Neural progenitor cell (in vitro differentiated cells): ENCODE measurements around the gene TRAF6. TPM values are rescaled to one million over a fixed set of nuclear protein-coding genes. Genes with fewer than 3 reads are reported as not detected.

Source experiments
- DNase-seq: peaks from one replicate; pipeline ENCODE4 v3.0.0-alpha.2; 2016; ENCODE audit warnings: low spot score
- H2AFZ ChIP-seq: fragments of 200-600 bp; sonication (generic); replicated peaks from 2 replicates; pipeline ENCODE4 v1.6.1; 2016; ENCODE audit warnings: antibody characterized with exemption
- H3F3A ChIP-seq: fragments of 200-600 bp; sonication (generic); 2 replicates; pipeline ENCODE4 v1.6.1; 2016; ENCODE audit warnings: antibody characterized with exemption, low read depth
- H3K27ac ChIP-seq: fragments of 200-600 bp; sonication (generic); 2 replicates; pipeline ENCODE4 v1.5.1; 2016; ENCODE audit warnings: mild to moderate bottlenecking
- H3K27me3 ChIP-seq: fragments of 200-600 bp; sonication (generic); 2 replicates; pipeline ENCODE4 v1.6.1; 2016; ENCODE audit warnings: mild to moderate bottlenecking, moderate library complexity
- H3K36me3 ChIP-seq: fragments of 200-600 bp; sonication (generic); 2 replicates; pipeline ENCODE4 v1.5.1; 2016
- H3K4me1 ChIP-seq: fragments of 200-600 bp; sonication (generic); 2 replicates; pipeline ENCODE4 v1.6.1; 2016; ENCODE audit warnings: mixed run types
- H3K4me2 ChIP-seq: fragments of 200-600 bp; sonication (generic); 2 replicates; pipeline ENCODE4 v1.6.1; 2016
- H3K4me3 ChIP-seq: fragments of 200-600 bp; sonication (generic); 2 replicates; pipeline ENCODE4 v1.5.1; 2016
- H3K79me2 ChIP-seq: fragments of 200-600 bp; sonication (generic); 2 replicates; pipeline ENCODE4 v1.6.1; 2016; ENCODE audit warnings: low read depth
- H3K9ac ChIP-seq: fragments of 200-600 bp; sonication (generic); 2 replicates; pipeline ENCODE4 v1.6.1; 2016
- H3K9me3 ChIP-seq: fragments of 200-600 bp; sonication (generic); 2 replicates; pipeline ENCODE4 v1.5.1; 2016; ENCODE audit warnings: low read depth
- H4K20me1 ChIP-seq: fragments of 200-600 bp; sonication (generic); 2 replicates; pipeline ENCODE4 v1.6.1; 2016; ENCODE audit warnings: low read depth
- H3K27ac Mint-ChIP-seq: 3 replicates; pipeline ENCODE4 v1.8.0; 2021; ENCODE audit warnings: mixed read lengths
- H3K27me3 Mint-ChIP-seq: 2 replicates; pipeline ENCODE4 v1.8.0; 2022; ENCODE audit warnings: low read depth, mild to moderate bottlenecking, inconsistent platforms, moderate library complexity, mixed read lengths; ENCODE audit not compliant: insufficient read depth
- H3K36me3 Mint-ChIP-seq: 3 replicates; pipeline ENCODE4 v1.8.0; 2021; ENCODE audit warnings: mixed read lengths
- H3K4me1 Mint-ChIP-seq: 3 replicates; pipeline ENCODE4 v1.8.0; 2021; ENCODE audit warnings: mixed read lengths
- H3K4me3 Mint-ChIP-seq: 3 replicates; pipeline ENCODE4 v1.8.0; 2021; ENCODE audit warnings: mild to moderate bottlenecking, moderate library complexity, mixed read lengths
- H3K9me3 Mint-ChIP-seq: 3 replicates; pipeline ENCODE4 v1.8.0; 2020; ENCODE audit warnings: mixed read lengths
- CTCF ChIP-seq: fragments of 200-600 bp; sonication (generic); IDR thresholded peaks from 2 replicates; pipeline ENCODE4 v1.5.1; 2017; ENCODE audit warnings: antibody characterized with exemption, mild to moderate bottlenecking
- EZH2 ChIP-seq: fragments of 200-600 bp; sonication (generic); IDR thresholded peaks from 2 replicates; pipeline ENCODE4 v1.6.1; 2017; ENCODE audit warnings: antibody characterized with exemption, mild to moderate bottlenecking, moderate library complexity
- EZH2phosphoT487 ChIP-seq: fragments of 200-600 bp; sonication (generic); IDR thresholded peaks from 2 replicates; pipeline ENCODE4 v1.6.1; 2017; ENCODE audit warnings: antibody characterized with exemption
- total RNA-seq: library from RNA; depleted of rRNA; stranded (reverse); fragments of >200 nt; gene quantifications from 2 replicates; pipeline ENCODE4 v1.2.3, GENCODE V29; 2015; ENCODE audit warnings: low replicate concordance

The TRAF6 gene
- total RNA-seq, 1 donor from 2014 or later, result 11.5 TPM

GRCh38 chr11:36467012-36467411 lies 43.1 kb downstream of the TRAF6 start:
- Histone ChIP-seq H3K36me3 (no peaks in the 10 kb centered on the region), H4K20me1 (no peaks in the 10 kb centered on the region), H3K4me3 (no peak overlapping the region), H3K4me1 (peaks cover 11% of the 10 kb centered on the region), H3F3A (peaks cover 5% of the 10 kb centered on the region), H3K79me2 (no peaks in the 10 kb centered on the region), H3K27ac (no peak overlapping the region), H3K9ac (no peak overlapping the region), H3K4me2 (no peak overlapping the region), H2AFZ (no peak overlapping the region), H3K9me3 (no peaks in the 10 kb centered on the region), H3K27me3 (no peaks in the 10 kb centered on the region)
- Mint-ChIP-seq H3K4me1 (peaks cover 12% of the 10 kb centered on the region), H3K9me3 (no peaks in the 10 kb centered on the region), H3K27me3 (peaks cover 4% of the 10 kb centered on the region), H3K27ac (peak overlapping the region; percentile 82), H3K36me3 (peaks cover 28% of the 10 kb centered on the region), H3K4me3 (no peak overlapping the region)
- TF ChIP-seq EZH2, result no peak
- no peak for TF ChIP-seq EZH2phosphoT487
- TF ChIP-seq CTCF, result no peak
- no peak for DNase-seq

DNA sequence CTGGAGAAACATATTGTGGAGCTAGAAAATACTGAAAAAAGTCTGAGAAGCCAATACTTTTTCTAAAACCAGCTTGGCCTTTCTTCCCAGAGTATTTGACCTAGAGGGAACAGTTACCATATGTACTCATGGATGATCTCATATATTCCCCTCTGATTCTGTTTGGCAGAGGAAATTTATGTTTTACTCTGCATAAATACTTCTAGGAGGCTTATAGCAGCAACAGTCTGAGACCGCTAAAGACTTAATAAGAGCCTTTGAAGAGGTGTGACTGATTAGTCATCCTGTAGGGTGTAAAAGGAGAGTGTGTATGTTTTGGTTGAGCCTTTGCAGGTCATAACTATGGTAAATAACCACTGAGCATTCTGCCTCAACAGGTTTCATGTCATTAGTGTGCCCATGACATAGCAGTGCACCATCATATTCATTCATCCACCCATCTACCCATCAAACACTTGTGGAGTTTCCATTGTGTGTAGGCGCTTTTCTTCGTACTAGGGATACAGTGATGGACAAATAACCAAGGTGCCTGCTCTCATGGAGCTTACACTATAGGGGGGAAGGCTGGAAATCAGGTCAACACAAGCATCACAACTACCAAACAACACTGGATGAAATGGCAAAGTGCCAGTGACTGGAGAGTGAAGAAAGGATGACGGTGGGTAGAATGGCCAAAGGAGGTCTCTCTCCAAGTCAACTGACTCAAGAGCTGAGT lies 44.5 kb downstream of the TRAF6 start:
- Mint-ChIP-seq H3K9me3 (no peaks in the 10 kb centered on the region), H3K4me1 (peaks cover 12% of the 10 kb centered on the region), H3K36me3 (peaks cover 36% of the 10 kb centered on the region), H3K4me3 (no peak overlapping the region), H3K27ac (no peak overlapping the region), H3K27me3 (peaks cover 4% of the 10 kb centered on the region)
- no peak overlapping the region for H3K4me3 ChIP-seq
- no peak overlapping the region for H3K9ac ChIP-seq
- peaks cover 5% of the 10 kb centered on the region for H3F3A ChIP-seq
- no peaks in the 10 kb centered on the region for H4K20me1 ChIP-seq
- H3K27me3 ChIP-seq, result no peaks in the 10 kb centered on the region
- no peaks in the 10 kb centered on the region for H3K36me3 ChIP-seq
- TF ChIP-seq CTCF (no peak), EZH2phosphoT487 (no peak), EZH2 (no peak)
- no peak overlapping the region for H3K27ac ChIP-seq
- no peak overlapping the region for H3K4me2 ChIP-seq
- peaks cover 11% of the 10 kb centered on the region for H3K4me1 ChIP-seq
- H2AFZ ChIP-seq, result no peak overlapping the region
- no peak for DNase-seq
- H3K9me3 ChIP-seq, result no peaks in the 10 kb centered on the region
- no peaks in the 10 kb centered on the region for H3K79me2 ChIP-seq

DNA sequence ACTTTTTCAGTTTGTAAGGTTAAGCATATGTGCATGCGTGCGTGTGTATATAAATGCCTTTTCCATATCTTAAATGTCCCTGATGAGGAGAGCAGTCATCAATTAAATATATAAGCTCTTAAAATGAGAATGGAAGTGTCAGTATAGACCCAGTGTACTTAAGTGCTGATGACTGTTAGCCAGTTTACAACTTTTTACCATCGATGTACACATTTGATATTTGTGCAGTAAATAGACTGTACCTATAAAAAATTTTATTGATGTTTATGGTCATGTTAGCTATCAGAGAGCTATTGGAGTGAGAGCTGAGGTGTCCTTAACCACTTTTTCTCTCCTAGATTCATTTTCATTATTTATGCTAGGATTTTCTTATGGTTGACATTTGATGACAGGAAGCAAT lies 45.4 kb downstream of the TRAF6 start:
- Histone ChIP-seq H3K79me2 (no peaks in the 10 kb centered on the region), H3K9ac (no peak overlapping the region), H3K27me3 (no peaks in the 10 kb centered on the region), H3K4me2 (no peak overlapping the region), H3K4me1 (peaks cover 19% of the 10 kb centered on the region), H4K20me1 (no peaks in the 10 kb centered on the region), H3K4me3 (no peak overlapping the region), H3K36me3 (no peaks in the 10 kb centered on the region), H2AFZ (no peak overlapping the region), H3F3A (peaks cover 5% of the 10 kb centered on the region), H3K27ac (no peak overlapping the region), H3K9me3 (no peaks in the 10 kb centered on the region)
- no peak for DNase-seq
- Mint-ChIP-seq H3K36me3 (peaks cover 36% of the 10 kb centered on the region), H3K4me1 (peaks cover 17% of the 10 kb centered on the region), H3K27ac (no peak overlapping the region), H3K4me3 (no peak overlapping the region), H3K9me3 (no peaks in the 10 kb centered on the region), H3K27me3 (peaks cover 6% of the 10 kb centered on the region)
- TF ChIP-seq CTCF (no peak), EZH2 (no peak), EZH2phosphoT487 (no peak)
